SK-N-SH (cell line): ENCODE data around the gene CORO6. TPM values are rescaled to one million over a fixed set of nuclear protein-coding genes. Genes with fewer than 3 reads are reported as not detected.
A peak's percentile ranks its signal among the peaks of the same experiment; 100 is the strongest.

ENCODE experiments used
- CTCF ChIA-PET: fragments of 300-600, 350-600 bp; formaldehyde crosslinking; extraction: SDS; loops from one replicate; lab custom pipeline; 2021; lab: Yijun Ruan, JAX
- POLR2A ChIA-PET: fragments of 350-600 bp; sonication (Branson Sonifier 250); formaldehyde crosslinking; extraction: SDS; loops from one replicate; lab custom pipeline; 2020; ENCODE audit warnings: antibody characterized with exemption, inconsistent platforms; lab: Yijun Ruan, JAX
- DNase-seq: peaks from one replicate; pipeline ENCODE4 v3.0.0; 2012
- H2AFZ ChIP-seq: fragments of 200-600 bp; sonication (generic); 2 replicates; pipeline ENCODE4 v1.8.1; 2016; ENCODE audit warnings: antibody characterized with exemption, mild to moderate bottlenecking, low read depth
- H3F3A ChIP-seq: fragments of 200-600 bp; sonication (generic); replicated peaks from 2 replicates; pipeline ENCODE3; 2016; ENCODE audit warnings: antibody characterized with exemption, mild to moderate bottlenecking; ENCODE audit not compliant: insufficient read depth
- H3K27ac ChIP-seq, 2 experiments: fragments of 200-500 bp in 1 of 2; fragments of 200-600 bp in 1 of 2; sonication (Bioruptor generic) in 1 of 2; sonication (generic), shearing (Covaris generic) in 1 of 2; 2 replicates each; pipeline versions ENCODE4 v1.5.1 to v1.6.1; 2014 to 2016; ENCODE audit warnings: low read depth in 2 of 2, inconsistent platforms in 1 of 2, low read length in 1 of 2, mild to moderate bottlenecking in 1 of 2, mixed read lengths in 1 of 2
- H3K27me3 ChIP-seq: fragments of 200-600 bp; sonication (generic), shearing (Covaris generic); 2 replicates; pipeline ENCODE4 v1.6.1; 2016; ENCODE audit warnings: mixed run types; ENCODE audit not compliant: insufficient read depth
- H3K36me3 ChIP-seq, 2 experiments: fragments of 200-500 bp in 1 of 2; fragments of 200-600 bp in 1 of 2; sonication (Bioruptor generic) in 1 of 2; sonication (generic) in 1 of 2; replicated peaks in 1 of 2; 2 replicates each; pipeline versions ENCODE3 to v1.5.1; 2014 to 2016; ENCODE audit warnings: low read length in 1 of 2, mild to moderate bottlenecking in 1 of 2; ENCODE audit not compliant: insufficient read depth in 2 of 2, control insufficient read depth in 1 of 2
- H3K4me1 ChIP-seq, 2 experiments: fragments of 200-500 bp in 1 of 2; fragments of 200-600 bp in 1 of 2; sonication (Bioruptor generic) in 1 of 2; sonication (generic), shearing (Covaris generic) in 1 of 2; 2 replicates each; pipeline versions ENCODE4 v1.5.1 to v1.6.1; 2014 to 2016; ENCODE audit warnings: low read depth in 1 of 2, low read length in 1 of 2, mixed run types in 1 of 2; ENCODE audit not compliant: insufficient read depth in 2 of 2, control insufficient read depth in 1 of 2
- H3K4me2 ChIP-seq: fragments of 200-600 bp; sonication (generic), shearing (Covaris generic); 2 replicates; pipeline ENCODE4 v1.6.1; 2017; ENCODE audit warnings: mixed run types
- H3K4me3 ChIP-seq, 2 experiments: fragments of 200-500 bp in 1 of 2; fragments of 200-600 bp in 1 of 2; sonication (Bioruptor generic) in 1 of 2; sonication (generic), shearing (Covaris generic) in 1 of 2; 2 replicates each; pipeline versions ENCODE4 v1.5.1 to v1.8.1; 2014 to 2016; ENCODE audit warnings: low read depth in 2 of 2, inconsistent platforms in 1 of 2, low read length in 1 of 2, mild to moderate bottlenecking in 1 of 2, mixed read lengths in 1 of 2, moderate library complexity in 1 of 2
- H3K79me2 ChIP-seq: fragments of 200-600 bp; sonication (generic); 2 replicates; pipeline ENCODE4 v1.8.1; 2017; ENCODE audit warnings: mild to moderate bottlenecking; ENCODE audit not compliant: insufficient read depth
- H3K9ac ChIP-seq: fragments of 200-600 bp; sonication (generic); 2 replicates; pipeline ENCODE4 v1.6.1; 2017; ENCODE audit warnings: mixed run types
- H3K9me2 ChIP-seq: fragments of 200-600 bp; sonication (generic); 2 replicates; pipeline ENCODE4 v1.6.1; 2017; ENCODE audit warnings: mixed run types
- H3K9me3 ChIP-seq: fragments of 200-600 bp; sonication (generic); 2 replicates; pipeline ENCODE4 v1.6.1; 2017; ENCODE audit warnings: mixed run types, mild to moderate bottlenecking, moderate library complexity
- H4K20me1 ChIP-seq: fragments of 200-600 bp; sonication (generic); 2 replicates; pipeline ENCODE4 v1.6.1; 2017; ENCODE audit warnings: mild to moderate bottlenecking, mixed run types; ENCODE audit not compliant: insufficient read depth
- CHD2 ChIP-seq: fragments of 150-350 bp; IDR thresholded peaks from 2 replicates; pipeline ENCODE4 v1.6.1; 2018; ENCODE audit warnings: low read length; ENCODE audit not compliant: partially characterized antibody
- FOSL2 ChIP-seq: IDR thresholded peaks from 2 replicates; pipeline ENCODE4 v1.4.0; 2012; ENCODE audit warnings: low read depth, mild to moderate bottlenecking, moderate library complexity, borderline replicate concordance
- FOXM1 ChIP-seq: IDR thresholded peaks from 2 replicates; pipeline ENCODE4 v1.4.0; 2012; ENCODE audit warnings: low read depth, mild to moderate bottlenecking
- MAX ChIP-seq: IDR thresholded peaks from 2 replicates; pipeline ENCODE4 v1.4.0; 2012; ENCODE audit warnings: low read depth
- MXI1 ChIP-seq: IDR thresholded peaks from 2 replicates; pipeline ENCODE4 v1.6.1; 2012; ENCODE audit warnings: mild to moderate bottlenecking, low read depth, low read length, improper control_type of control experiment
- NRF1 ChIP-seq: IDR thresholded peaks from 2 replicates; pipeline ENCODE4 v1.6.1; 2012; ENCODE audit warnings: low read depth, mild to moderate bottlenecking, low read length
- PBX3 ChIP-seq: IDR thresholded peaks from 2 replicates; pipeline ENCODE4; 2012
- POLR2AphosphoS5 ChIP-seq: IDR thresholded peaks from 2 replicates; pipeline ENCODE4 v1.6.1; 2012; ENCODE audit warnings: low read depth, low read length
- REST ChIP-seq: IDR thresholded peaks from 2 replicates; pipeline ENCODE4 v1.6.1; 2012; ENCODE audit warnings: mild to moderate bottlenecking, low read depth, low read length, moderate library complexity
- TAF1 ChIP-seq: IDR thresholded peaks from 2 replicates; pipeline ENCODE4 v1.6.1; 2012; ENCODE audit warnings: low read depth, mild to moderate bottlenecking, low read length, moderate library complexity, borderline replicate concordance
- YY1 ChIP-seq: IDR thresholded peaks from 2 replicates; pipeline ENCODE4 v1.4.0; 2012; ENCODE audit warnings: low read depth, mild to moderate bottlenecking
- WGBS: methylation state at CpG from one replicate; pipeline ENCODE4 v1.1.6; 2017; ENCODE audit warnings: low lambda C conversion rate; 5-methylcytosine and 5-hydroxymethylcytosine counted together
- polyA plus RNA-seq, 3 experiments: library from polyadenylated mRNA; depleted of rRNA; stranded (reverse); fragments of >200 nt; gene quantifications; 2 replicates each; pipeline ENCODE4 v1.2.3, GENCODE V29; 2012

CORO6 gene
- polyA plus RNA-seq, 1 of the 3 experiments (the other 2 are of a cell fraction) = 18.4 TPM

GRCh38 chr17:29590411-29591145 lies 32.1 kb downstream of the CORO6 start:
- H4K20me1 ChIP-seq = peaks cover 34% of the 10 kb centered on the region
- peak overlapping the region; percentile 56 to 91 for H3K4me3 ChIP-seq
- no peaks in the 10 kb centered on the region for H3K36me3 ChIP-seq
- peaks cover 29% of the 10 kb centered on the region for H3F3A ChIP-seq
- ChIA-PET CTCF (interaction anchor here (0.7 to 5.0 kb wide), 15 partner anchors 11 to 883 kb away, joined by 3 to 123 read pairs (median 8); partner anchors contain the start of genes ABHD15, CORO6 and TP53I13), POLR2A (interaction anchor here (0.8 to 1.8 kb wide), 4 partner anchors 8 to 34 kb away, joined by 3 to 4 read pairs (median 4); no protein-coding TSS in a partner anchor)
- H2AFZ ChIP-seq = 0 out of 2 replicates have a peak overlapping the region, but pooled peaks have one; percentile 91
- TF ChIP-seq TAF1 = no peak
- TF ChIP-seq FOSL2 = peak; percentile 23; the same call in 1 of the 2 replicates
- WGBS = 31% methylated on average over 18 of the region's 30 CpGs
- no peaks in the 10 kb centered on the region for H3K27me3 ChIP-seq
- peak; percentile 83 for DNase-seq
- no peaks in the 10 kb centered on the region for H3K9me3 ChIP-seq
- H3K4me1 ChIP-seq = peaks cover 39 to 66% of the 10 kb centered on the region in 2 experiments
- H3K4me2 ChIP-seq = peak overlapping the region; percentile 95
- peak overlapping the region; percentile 64 to 91 for H3K27ac ChIP-seq
- H3K9me2 ChIP-seq = no peaks in the 10 kb centered on the region
- H3K9ac ChIP-seq = peak overlapping the region; percentile 61; the same call in 1 of the 2 replicates
- peaks cover 43% of the 10 kb centered on the region for H3K79me2 ChIP-seq

GRCh38 chr17:29589524-29590410 lies 32.9 kb downstream of the CORO6 start, which contains the start of gene GIT1:
GIT1 (minus strand) TSS chr17:29589648; CDS start chr17:29589378, 270 bp downstream.
- Histone ChIP-seq H3K27me3 (no peaks in the 10 kb centered on the region), H3K9me3 (no peaks in the 10 kb centered on the region), H3K9me2 (no peaks in the 10 kb centered on the region), H3K4me2 (peak within 1 kb of the TSS; percentile 99), H3K79me2 (peaks cover 46% of the 10 kb centered on the region), H3F3A (peaks cover 29% of the 10 kb centered on the region), H4K20me1 (peaks cover 41% of the 10 kb centered on the region), H3K9ac (peak within 1 kb of the TSS; percentile 80), H3K4me1 (peaks cover 41 to 65% of the 10 kb centered on the region in 2 experiments), H2AFZ (peak within 1 kb of the TSS; percentile 91; the same call in 1 of the 2 replicates), H3K27ac (peak within 1 kb of the TSS; percentile 64 to 91), H3K4me3 (peak within 1 kb of the TSS; percentile 89 to 91), H3K36me3 (no peaks in the 10 kb centered on the region)
- peak; percentile 98 for DNase-seq
- TF ChIP-seq FOXM1 = no peak
- no peak; the same call in 1 of the 2 replicates for TF ChIP-seq POLR2AphosphoS5
- TF ChIP-seq PBX3 = no peak
- peak; percentile 39; the same call in 1 of the 2 replicates for TF ChIP-seq MAX
- peak; percentile 51 for TF ChIP-seq CHD2
- TF ChIP-seq NRF1 = peak; percentile 82
- 0 out of 2 replicates have a peak, but pooled peaks have one; percentile 39 for TF ChIP-seq REST
- peak; percentile 46 for TF ChIP-seq TAF1
- TF ChIP-seq YY1 = no peak
- TF ChIP-seq MXI1 = peak; percentile 56; the same call in 1 of the 2 replicates
- WGBS = 30% methylated on average over 18 of the region's 70 CpGs
- ChIA-PET CTCF (interaction anchor here (1.2 to 12.7 kb wide), 6 partner anchors 10 to 342 kb away, joined by 3 to 166 read pairs (median 12); partner anchors contain the start of genes ABHD15 and TP53I13), POLR2A (no interaction called here)
